Activated CD8-positive, alpha-beta memory T cell treated with anti-CD3 and anti-CD28 coated beads, Interleukin-2, amount 50 U/mL, for 4 hours (primary cell): ENCODE data around the gene IFNL3.
"Not testable (repeated sequence)": the region's sequence is repeated elsewhere in the genome, so short reads cannot be mapped to it uniquely, and the experiment has no call there.

Experiments used
- DNase-seq: peaks from one replicate; pipeline ENCODE4 v3.0.0-alpha.2; 2020

Gene IFNL3

GRCh38 chr19:39252458-39252857, 7.7 kb upstream of the IFNL3 start:
- no peak for DNase-seq

- no peak for DNase-seq
Observed at GRCh38 chr19:39251846-39252245, 7.0 kb upstream of the IFNL3 start.

GRCh38 chr19:39251081-39251480, 6.3 kb upstream of the IFNL3 start:
- no peak for DNase-seq

- no peak for DNase-seq
Observed at GRCh38 chr19:39248806-39249205, 4.0 kb upstream of the IFNL3 start, which contains the start of gene IFNL4. Gene IFNL4, minus strand, starts transcription at chr19:39248856.

- DNase-seq, result no peak
Observed at GRCh38 chr19:39247701-39248664, 3.2 kb upstream of the IFNL3 start.

- peak; percentile 32 for DNase-seq
Observed at GRCh38 chr19:39246951-39247669, 2.3 kb upstream of the IFNL3 start.

GRCh38 chr19:39245166-39245565, 360 bp upstream of the IFNL3 start:
- DNase-seq, result not testable (repeated sequence)

GRCh38 chr19:39243741-39244140, 1.1 kb downstream of the IFNL3 start:
- DNase-seq, result not testable (repeated sequence)

- no peak for DNase-seq
Observed at GRCh38 chr19:39240421-39240820, 4.4 kb downstream of the IFNL3 start.

- no peak for DNase-seq
Observed at GRCh38 chr19:39238944-39239343, 5.9 kb downstream of the IFNL3 start.

GRCh38 chr19:39238209-39238608, 6.6 kb downstream of the IFNL3 start:
- no peak for DNase-seq

- peak; percentile 52 for DNase-seq
Observed at GRCh38 chr19:39237200-39238184, 7.3 kb downstream of the IFNL3 start.

- DNase-seq, result peak; percentile 47
Observed at GRCh38 chr19:39236527-39236926, 8.3 kb downstream of the IFNL3 start.

- DNase-seq, result no peak
Observed at GRCh38 chr19:39232708-39233107, 12.1 kb downstream of the IFNL3 start.

- no peak for DNase-seq
Observed at GRCh38 chr19:39230096-39230764, 14.6 kb downstream of the IFNL3 start.

GRCh38 chr19:39224910-39225309, 19.9 kb downstream of the IFNL3 start:
- DNase-seq, result no peak

GRCh38 chr19:39223703-39224279, 21.0 kb downstream of the IFNL3 start:
- no peak for DNase-seq

- DNase-seq, result not testable (repeated sequence)
Observed at GRCh38 chr19:39219108-39219507, 25.7 kb downstream of the IFNL3 start.

- DNase-seq, result no peak
Observed at GRCh38 chr19:39218230-39219007, 26.4 kb downstream of the IFNL3 start.

GRCh38 chr19:39217094-39217493, 27.7 kb downstream of the IFNL3 start:
- no peak for DNase-seq

- not testable (repeated sequence) for DNase-seq
Observed at GRCh38 chr19:39215323-39215722, 29.5 kb downstream of the IFNL3 start.
